Cardiac fibroblast (primary cell): Measurements from ENCODE around the gene AHCYL2.

ENCODE experiments used
- DNase-seq, 2 donors: peaks; one replicate each; pipeline versions ENCODE4 v3.0.0 to v3.0.0-alpha.2; 2010; ENCODE audit warnings: low read depth in 2 of 2
- H3K4me3 ChIP-seq, 2 donors: replicated peaks in 1 of 2; 1 replicate in 1 of 2; 2 replicates in 1 of 2; pipeline ENCODE4 v1.5.1; 2011; ENCODE audit warnings: low read depth in 2 of 2, low read length in 2 of 2, mild to moderate bottlenecking in 2 of 2, moderate library complexity in 1 of 2
- TF ChIP-seq, protein P1 (sequence below): IDR thresholded peaks from one replicate; pipeline ENCODE4 v1.5.1; 2011; ENCODE audit warnings: low read depth, mild to moderate bottlenecking, low read length, inconsistent platforms

Gene AHCYL2

GRCh38 chr7:129263168-129263567, 38.3 kb downstream of the AHCYL2 start:
- DNase-seq = peak in 1 of 2 donors; percentile 18
- no peak overlapping the region for H3K4me3 ChIP-seq
- TF ChIP-seq, protein P1, sequence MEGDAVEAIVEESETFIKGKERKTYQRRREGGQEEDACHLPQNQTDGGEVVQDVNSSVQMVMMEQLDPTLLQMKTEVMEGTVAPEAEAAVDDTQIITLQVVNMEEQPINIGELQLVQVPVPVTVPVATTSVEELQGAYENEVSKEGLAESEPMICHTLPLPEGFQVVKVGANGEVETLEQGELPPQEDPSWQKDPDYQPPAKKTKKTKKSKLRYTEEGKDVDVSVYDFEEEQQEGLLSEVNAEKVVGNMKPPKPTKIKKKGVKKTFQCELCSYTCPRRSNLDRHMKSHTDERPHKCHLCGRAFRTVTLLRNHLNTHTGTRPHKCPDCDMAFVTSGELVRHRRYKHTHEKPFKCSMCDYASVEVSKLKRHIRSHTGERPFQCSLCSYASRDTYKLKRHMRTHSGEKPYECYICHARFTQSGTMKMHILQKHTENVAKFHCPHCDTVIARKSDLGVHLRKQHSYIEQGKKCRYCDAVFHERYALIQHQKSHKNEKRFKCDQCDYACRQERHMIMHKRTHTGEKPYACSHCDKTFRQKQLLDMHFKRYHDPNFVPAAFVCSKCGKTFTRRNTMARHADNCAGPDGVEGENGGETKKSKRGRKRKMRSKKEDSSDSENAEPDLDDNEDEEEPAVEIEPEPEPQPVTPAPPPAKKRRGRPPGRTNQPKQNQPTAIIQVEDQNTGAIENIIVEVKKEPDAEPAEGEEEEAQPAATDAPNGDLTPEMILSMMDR = no peak

GRCh38 chr7:129264534-129264933, 39.7 kb downstream of the AHCYL2 start:
- TF ChIP-seq, protein P1 = no peak
- DNase-seq = no peak
- H3K4me3 ChIP-seq = no peak overlapping the region

DNA sequence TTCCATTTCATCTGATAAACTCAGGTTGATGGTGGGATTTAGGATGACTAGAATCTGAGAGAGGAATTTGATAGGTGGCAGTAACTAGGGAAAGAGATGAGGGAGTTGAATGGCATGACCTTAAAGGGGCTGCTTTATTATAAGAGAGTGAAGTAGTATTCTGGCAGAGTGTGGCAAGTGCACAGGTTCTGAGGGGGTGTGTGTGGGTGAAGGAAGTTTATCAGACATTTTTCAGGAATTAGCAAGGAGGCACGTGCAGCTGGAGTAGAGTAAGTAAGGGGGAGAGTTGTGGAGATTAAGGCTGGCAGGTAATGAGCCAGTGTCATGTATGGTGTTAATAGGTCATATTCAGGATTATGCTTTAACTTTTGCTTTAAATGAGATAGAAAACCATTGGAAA, 40.5 kb downstream of the AHCYL2 start:
- H3K4me3 ChIP-seq = no peak overlapping the region
- TF ChIP-seq, protein P1 = no peak
- no peak for DNase-seq

DNA sequence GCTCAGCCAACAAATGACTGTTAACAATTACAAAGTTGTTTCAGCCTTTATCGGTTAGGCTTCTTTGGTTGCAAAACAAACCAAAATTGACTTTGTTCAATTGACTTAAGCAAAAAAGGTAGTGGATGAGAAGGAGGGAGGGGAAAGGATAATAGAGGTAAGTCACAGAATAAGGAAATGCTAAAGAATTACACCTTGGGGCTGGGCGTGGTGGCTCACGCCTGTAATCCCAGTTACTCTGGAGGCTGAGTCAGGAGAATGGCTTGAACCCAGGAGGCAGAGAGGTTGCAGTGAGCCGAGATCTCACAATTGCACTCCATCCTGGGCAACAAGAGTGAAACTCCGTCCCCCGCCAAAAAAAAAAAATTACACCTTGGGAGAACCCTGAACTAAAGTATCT, 41.4 kb downstream of the AHCYL2 start:
- no peak for DNase-seq
- TF ChIP-seq, protein P1 = no peak
- H3K4me3 ChIP-seq = no peak overlapping the region

- H3K4me3 ChIP-seq = no peak overlapping the region
- TF ChIP-seq, protein P1 = no peak
- no peak for DNase-seq
Observed at GRCh38 chr7:129270077-129270476, 45.2 kb downstream of the AHCYL2 start.

DNA sequence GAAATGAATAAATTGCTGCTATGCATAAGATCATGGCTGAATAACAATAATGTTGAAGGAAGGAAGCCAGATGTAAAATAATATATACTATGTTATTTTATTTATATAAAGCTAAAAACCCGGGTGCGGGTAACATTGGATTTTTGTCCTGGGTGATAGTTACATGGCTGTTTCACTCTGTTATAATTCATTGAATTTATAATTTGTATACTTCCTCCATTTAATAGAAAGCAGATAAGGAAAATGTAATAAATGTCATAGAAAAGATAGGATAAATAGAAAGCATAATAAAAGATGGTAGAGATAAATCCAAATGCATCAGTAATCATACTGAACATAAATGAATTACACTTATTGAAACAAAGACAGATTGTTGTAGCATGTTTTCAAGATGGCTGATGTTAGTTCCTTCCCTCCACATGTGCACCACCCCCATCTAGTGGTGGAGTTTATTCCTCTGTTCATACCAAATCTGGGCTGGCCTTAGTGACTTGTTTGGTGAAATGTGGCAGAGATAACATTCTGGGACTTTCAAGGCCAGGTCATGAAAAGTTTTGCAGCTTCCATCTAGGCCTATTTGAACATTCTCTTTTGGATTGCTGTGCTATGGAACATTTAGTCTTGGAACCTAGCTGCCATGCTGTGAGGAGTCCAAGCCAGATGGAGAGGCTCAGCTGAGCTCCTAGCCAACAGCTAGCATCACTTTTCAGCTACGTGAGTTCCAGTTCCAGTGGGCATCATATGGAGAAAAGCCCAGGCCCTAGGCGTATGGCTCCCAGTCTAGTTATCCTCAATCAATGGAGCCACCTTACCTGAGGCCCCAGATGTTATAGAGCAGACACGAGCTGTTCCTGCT, 46.9 kb downstream of the AHCYL2 start:
- no peak overlapping the region for H3K4me3 ChIP-seq
- DNase-seq = peak; percentile 62 to 70
- TF ChIP-seq, protein P1 = peak; percentile 67
